BE2C (cell line): Measurements from ENCODE around the gene PLXNA1.

Experiments used
- DNase-seq: peaks from one replicate; pipeline ENCODE4 v3.0.0-alpha.2; 2020
- H3K27me3 ChIP-seq: fragments of 250-450 bp; sonication (Bioruptor Pico); 2 replicates; pipeline ENCODE4 v1.5.1; 2020; ENCODE audit warnings: mild to moderate bottlenecking
- H3K36me3 ChIP-seq: fragments of 250-450 bp; sonication (Bioruptor Pico); 2 replicates; pipeline ENCODE4 v1.5.1; 2020; ENCODE audit warnings: mild to moderate bottlenecking
- H3K4me1 ChIP-seq: fragments of 250-450 bp; sonication (Bioruptor Pico); 2 replicates; pipeline ENCODE4 v1.5.1; 2020
- H3K4me3 ChIP-seq: 2 replicates; pipeline ENCODE4 v1.5.1; 2011; ENCODE audit warnings: low read depth, low read length
- H3K9me3 ChIP-seq: fragments of 250-450 bp; sonication (Bioruptor Pico); 2 replicates; pipeline ENCODE4 v1.5.1; 2020
- TF ChIP-seq, protein P1 (sequence below): IDR thresholded peaks from 2 replicates; pipeline ENCODE4 v1.5.1; 2012; ENCODE audit warnings: mild to moderate bottlenecking, low read depth, low read length

The PLXNA1 gene

DNA sequence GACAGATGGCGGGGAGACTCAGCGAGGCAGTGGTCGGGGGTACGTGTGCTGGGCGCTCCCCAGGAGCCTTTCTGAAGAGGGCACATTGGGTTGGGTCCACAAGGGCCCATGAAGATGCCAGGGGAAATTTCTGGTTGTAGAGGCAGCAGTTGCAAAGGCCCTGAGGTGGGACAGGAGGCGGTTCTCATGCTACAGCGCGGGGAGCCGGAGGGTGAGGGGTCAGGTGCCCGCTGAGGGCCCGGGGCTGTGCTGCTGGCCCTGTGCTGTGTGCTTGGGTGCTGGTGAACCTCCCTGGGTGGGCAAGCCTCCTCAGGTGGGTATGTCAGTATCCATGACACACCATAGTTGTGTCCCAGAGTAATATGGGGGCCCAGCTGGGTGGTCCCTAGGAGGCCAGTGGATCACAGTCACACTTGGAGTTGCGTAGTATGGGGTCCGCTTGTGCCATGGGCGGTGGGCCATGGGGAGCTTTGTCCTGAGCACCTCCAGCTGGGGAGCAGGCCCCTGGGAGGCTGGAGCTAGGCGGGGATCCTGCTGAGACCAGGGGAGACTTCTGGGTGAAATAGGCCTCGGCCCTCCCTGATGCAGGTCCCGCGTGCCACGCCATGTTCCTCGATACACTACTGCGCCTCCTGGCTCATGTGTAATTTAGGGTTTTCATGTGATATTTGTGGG lies 44.3 kb downstream of the PLXNA1 start:
- Histone ChIP-seq H3K4me3 (no peak overlapping the region), H3K36me3 (peaks cover 55% of the 10 kb centered on the region), H3K9me3 (no peaks in the 10 kb centered on the region), H3K4me1 (no peaks in the 10 kb centered on the region), H3K27me3 (no peaks in the 10 kb centered on the region)
- no peak for DNase-seq
- TF ChIP-seq, protein P1, sequence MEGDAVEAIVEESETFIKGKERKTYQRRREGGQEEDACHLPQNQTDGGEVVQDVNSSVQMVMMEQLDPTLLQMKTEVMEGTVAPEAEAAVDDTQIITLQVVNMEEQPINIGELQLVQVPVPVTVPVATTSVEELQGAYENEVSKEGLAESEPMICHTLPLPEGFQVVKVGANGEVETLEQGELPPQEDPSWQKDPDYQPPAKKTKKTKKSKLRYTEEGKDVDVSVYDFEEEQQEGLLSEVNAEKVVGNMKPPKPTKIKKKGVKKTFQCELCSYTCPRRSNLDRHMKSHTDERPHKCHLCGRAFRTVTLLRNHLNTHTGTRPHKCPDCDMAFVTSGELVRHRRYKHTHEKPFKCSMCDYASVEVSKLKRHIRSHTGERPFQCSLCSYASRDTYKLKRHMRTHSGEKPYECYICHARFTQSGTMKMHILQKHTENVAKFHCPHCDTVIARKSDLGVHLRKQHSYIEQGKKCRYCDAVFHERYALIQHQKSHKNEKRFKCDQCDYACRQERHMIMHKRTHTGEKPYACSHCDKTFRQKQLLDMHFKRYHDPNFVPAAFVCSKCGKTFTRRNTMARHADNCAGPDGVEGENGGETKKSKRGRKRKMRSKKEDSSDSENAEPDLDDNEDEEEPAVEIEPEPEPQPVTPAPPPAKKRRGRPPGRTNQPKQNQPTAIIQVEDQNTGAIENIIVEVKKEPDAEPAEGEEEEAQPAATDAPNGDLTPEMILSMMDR = no peak

DNA sequence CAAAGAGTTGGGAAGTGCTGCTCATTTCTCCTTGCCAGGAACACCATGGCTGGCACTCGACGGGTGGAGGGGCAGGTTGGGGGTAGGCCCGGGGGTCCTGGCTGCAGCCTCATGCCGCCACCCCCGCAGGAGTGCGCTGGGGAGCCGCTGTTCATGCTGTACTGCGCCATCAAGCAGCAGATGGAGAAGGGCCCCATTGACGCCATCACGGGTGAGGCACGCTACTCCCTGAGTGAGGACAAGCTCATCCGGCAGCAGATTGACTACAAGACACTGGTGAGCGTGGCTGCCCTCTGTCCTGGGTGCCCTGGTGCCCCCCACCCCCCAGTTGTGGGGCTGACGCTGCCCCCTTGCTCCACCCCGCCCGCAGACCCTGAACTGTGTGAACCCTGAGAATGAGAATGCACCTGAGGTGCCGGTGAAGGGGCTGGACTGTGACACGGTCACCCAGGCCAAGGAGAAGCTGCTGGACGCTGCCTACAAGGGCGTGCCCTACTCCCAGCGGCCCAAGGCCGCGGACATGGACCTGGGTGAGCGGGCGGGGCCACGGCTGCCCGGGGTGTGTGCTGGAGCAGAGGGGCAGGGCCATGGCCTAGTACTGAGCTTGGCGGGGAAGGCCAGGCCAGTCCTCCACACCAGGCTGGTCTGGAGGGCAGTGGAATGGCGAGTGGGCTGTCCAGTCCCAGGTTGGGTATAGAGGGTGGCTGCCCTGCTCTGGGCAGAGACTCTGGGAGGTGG lies 45.1 kb downstream of the PLXNA1 start:
- no peaks in the 10 kb centered on the region for H3K9me3 ChIP-seq
- no peaks in the 10 kb centered on the region for H3K4me1 ChIP-seq
- peaks cover 54% of the 10 kb centered on the region for H3K36me3 ChIP-seq
- TF ChIP-seq, protein P1 = no peak
- DNase-seq = no peak
- no peaks in the 10 kb centered on the region for H3K27me3 ChIP-seq
- no peak overlapping the region for H3K4me3 ChIP-seq

DNA sequence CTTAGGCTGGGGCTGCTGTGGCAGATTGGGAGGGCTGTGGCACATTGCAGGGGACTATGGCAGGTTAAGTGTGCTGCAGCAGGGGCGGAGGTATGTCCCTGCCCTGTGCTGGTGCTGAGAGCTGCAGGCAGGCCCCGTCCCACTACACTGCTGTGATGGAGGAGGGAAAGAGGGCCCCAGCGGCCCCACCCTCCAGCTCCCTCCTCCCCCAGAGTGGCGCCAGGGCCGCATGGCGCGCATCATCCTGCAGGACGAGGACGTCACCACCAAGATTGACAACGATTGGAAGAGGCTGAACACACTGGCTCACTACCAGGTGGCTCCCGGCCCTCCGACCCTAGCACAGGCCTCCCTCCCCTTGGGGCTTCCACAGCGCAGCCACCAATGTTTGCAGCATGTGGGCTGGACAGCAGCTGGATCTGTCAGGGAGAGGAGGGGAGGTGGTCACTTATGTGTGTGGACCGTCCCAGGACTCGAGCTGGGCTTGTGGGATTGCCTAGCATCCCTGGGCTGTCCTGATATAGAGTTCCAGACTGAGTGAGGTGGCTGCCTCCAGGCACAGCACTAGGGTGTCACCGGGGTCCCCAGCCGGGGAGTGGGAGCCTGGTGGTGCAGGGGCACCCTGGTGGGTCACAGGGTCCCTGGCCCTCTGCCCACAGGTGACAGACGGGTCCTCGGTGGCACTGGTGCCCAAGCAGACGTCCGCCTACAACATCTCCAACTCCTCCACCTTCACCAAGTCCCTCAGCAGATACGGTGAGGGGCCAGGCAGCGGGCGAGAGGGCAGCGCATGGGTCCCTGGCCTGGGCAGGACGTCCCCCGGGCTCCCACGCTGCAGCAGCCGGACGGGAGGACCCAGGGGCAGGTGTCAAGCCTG lies 46.1 kb downstream of the PLXNA1 start:
- no peaks in the 10 kb centered on the region for H3K27me3 ChIP-seq
- no peaks in the 10 kb centered on the region for H3K9me3 ChIP-seq
- H3K4me1 ChIP-seq = no peaks in the 10 kb centered on the region
- TF ChIP-seq, protein P1 = no peak
- H3K36me3 ChIP-seq = peaks cover 59% of the 10 kb centered on the region
- H3K4me3 ChIP-seq = no peak overlapping the region
- no peak for DNase-seq

DNA sequence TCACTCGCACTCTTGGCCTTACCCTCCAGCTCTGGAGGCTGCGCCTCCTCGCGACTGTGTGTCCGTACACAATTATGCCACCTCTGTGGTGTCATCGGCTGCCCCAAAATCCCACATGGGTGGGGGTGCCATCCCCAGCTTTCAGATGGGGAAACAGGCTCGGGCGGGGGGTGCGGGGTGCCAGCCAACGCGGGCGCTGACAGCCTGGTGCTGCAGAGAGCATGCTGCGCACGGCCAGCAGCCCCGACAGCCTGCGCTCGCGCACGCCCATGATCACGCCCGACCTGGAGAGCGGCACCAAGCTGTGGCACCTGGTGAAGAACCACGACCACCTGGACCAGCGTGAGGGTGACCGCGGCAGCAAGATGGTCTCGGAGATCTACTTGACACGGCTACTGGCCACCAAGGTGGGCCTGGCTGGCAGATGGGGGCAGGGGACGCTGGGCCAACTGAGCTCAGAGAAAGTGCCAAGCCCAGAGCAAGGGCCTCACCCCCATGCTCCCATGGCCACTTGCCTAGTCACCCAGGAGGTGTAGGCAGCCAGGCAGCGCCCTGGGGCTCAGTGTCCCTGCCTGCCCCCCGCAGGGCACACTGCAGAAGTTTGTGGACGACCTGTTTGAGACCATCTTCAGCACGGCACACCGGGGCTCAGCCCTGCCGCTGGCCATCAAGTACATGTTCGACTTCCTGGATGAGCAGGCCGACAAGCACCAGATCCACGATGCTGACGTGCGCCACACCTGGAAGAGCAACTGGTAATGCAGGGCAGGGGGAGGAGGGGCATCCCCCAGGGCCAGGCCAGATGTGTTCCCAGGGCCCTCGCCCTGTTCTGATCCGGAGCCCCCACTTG lies 47.0 kb downstream of the PLXNA1 start:
- Histone ChIP-seq H3K36me3 (peaks cover 67% of the 10 kb centered on the region), H3K4me3 (no peak overlapping the region), H3K4me1 (no peaks in the 10 kb centered on the region), H3K27me3 (no peaks in the 10 kb centered on the region), H3K9me3 (no peaks in the 10 kb centered on the region)
- no peak for DNase-seq
- TF ChIP-seq, protein P1 = no peak

DNA sequence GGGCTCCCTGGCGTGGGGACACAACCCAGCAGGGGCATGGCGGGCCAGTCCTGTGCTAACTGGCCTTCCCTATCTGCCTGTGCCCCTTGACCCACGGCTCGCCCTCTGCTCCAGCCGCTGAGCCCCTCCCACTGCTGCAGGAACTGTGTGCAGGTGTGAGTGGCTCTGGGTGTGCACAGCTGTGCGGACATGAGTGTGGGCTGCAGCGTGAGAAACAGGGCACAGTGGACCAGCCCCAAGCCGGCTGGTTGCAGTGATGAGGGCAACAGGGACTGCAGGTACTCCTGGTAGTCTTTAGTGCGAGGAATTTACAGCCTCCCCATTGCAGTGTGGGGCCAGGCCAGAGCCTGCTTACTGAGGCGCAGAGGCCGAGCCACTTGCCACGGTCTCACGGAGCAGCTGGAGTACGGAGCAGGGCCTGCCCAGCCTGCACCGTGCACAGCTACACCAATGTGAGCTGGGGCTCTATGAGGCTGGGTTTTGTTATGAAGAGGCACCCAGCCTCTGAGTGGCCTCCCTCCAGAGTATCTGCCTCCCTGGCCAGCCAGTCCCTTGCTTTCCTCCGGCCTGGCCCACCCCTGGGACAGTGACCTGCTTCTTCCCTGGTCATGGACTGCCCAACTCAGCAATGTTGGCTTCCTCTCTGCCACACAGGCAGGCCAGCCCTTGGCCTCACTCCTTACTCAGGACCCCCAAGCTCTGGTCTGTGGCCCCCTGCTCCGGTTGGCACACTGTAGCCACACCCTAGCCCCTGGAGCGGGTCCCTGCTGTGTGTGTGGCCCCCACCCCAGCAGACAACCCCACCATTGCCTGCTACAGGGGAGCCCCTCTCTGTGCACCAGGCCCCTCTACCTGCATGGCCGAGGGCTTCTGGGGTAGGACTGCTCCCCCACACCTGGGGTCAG lies 47.8 kb downstream of the PLXNA1 start:
- peaks cover 67% of the 10 kb centered on the region for H3K36me3 ChIP-seq

More for the DNA sequence above, 47.8 kb downstream of the PLXNA1 start:
- H3K4me3 ChIP-seq = no peak overlapping the region
- no peaks in the 10 kb centered on the region for H3K9me3 ChIP-seq
- no peak for DNase-seq
- peaks cover 3% of the 10 kb centered on the region; the same call in 1 of the 2 replicates for H3K4me1 ChIP-seq
- TF ChIP-seq, protein P1 = no peak
- no peaks in the 10 kb centered on the region for H3K27me3 ChIP-seq
